Measurements from ENCODE around the gene VSTM1.
"Not testable (repeated sequence)": the region's sequence is repeated elsewhere in the genome, so short reads cannot be mapped to it uniquely, and the experiment has no call there.

The VSTM1 gene, protein sequence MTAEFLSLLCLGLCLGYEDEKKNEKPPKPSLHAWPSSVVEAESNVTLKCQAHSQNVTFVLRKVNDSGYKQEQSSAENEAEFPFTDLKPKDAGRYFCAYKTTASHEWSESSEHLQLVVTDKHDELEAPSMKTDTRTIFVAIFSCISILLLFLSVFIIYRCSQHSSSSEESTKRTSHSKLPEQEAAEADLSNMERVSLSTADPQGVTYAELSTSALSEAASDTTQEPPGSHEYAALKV

DNA sequence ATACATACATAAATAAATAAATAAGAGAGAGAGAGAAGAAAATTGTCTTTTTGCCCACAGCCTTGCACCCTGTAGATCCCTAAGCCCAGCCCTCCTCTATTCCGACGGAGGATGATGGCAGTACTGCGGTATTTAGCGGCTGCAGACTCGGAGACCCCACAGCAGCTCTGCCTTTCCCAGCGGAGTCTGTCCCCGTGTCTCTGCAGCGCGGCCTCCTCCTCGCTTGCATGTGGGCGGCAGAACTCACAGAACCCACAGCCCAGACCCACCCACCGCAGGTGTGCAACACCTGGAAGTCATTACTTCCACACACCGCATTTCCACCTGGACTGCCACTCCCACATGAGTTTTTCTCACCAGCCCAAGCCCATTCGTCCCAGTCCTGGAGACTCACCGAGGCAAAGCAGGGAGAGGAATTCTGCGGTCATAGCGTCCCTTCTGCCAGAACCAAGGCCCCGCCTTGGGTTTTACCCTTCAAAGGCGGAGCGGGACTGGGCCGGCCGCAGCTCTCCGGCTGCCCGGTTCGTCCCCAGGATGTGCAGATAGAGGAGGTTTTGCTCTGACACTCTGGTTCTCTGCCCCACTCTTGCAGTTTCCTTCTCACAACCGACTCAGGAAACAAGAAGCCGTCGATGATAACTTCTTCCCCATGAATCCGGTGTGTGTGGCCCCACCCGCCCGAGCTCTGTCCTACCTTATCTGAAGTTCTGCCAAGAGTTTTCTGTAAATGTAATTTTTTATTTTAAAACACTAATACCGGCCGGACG is at the start of gene VSTM1:
TSS of gene VSTM1 (minus strand) at position 548 of the 767 bp plus-strand sequence. CDS start at position 428, 120 bp downstream.
- FAIRE-seq = no peak

GRCh38 chr19:54109651-54110050 is 46.0 kb upstream of the VSTM1 start:
- no peak for FAIRE-seq

- FAIRE-seq = no peak
Observed at GRCh38 chr19:54108496-54108895, 44.8 kb upstream of the VSTM1 start.

- FAIRE-seq = no peak
Observed at GRCh38 chr19:54107876-54108490, 44.3 kb upstream of the VSTM1 start.

GRCh38 chr19:54106716-54107115 is 43.0 kb upstream of the VSTM1 start:
- FAIRE-seq = no peak

GRCh38 chr19:54105796-54106195 is 42.1 kb upstream of the VSTM1 start:
- FAIRE-seq = no peak

DNA sequence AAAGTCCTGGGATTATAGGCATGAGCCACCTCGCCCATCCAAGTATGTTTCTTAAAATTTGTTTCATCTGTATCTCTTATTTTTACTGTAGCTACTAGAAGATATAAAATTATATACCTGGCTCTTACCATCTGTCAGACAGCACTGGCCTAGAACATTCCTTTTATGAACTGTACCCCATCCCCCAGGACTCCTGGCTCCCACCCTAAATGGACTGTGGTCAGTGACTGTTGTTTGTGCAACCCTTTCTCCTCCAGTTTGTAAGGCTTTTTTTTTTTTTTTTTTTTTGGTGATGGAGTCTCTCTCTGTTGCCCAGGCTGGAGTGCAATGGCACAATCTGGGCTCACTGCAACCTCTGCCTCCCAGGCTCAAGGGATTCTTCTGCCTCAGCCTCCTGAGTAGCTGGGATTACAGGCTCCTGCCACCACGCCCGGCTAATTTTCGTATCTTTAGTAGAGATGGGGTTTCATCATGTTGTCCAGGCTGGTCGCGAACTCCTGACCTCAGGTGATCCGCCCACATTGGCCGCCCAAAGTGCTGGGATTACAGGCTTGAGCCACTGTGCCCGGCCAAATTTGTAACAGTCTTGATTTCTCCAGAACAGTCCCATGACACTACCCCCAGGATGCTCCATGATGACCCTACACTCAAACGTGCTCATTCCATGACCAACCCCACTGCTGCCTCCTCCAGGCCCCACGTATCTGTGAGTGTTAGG is 41.5 kb upstream of the VSTM1 start:
- FAIRE-seq = no peak

DNA sequence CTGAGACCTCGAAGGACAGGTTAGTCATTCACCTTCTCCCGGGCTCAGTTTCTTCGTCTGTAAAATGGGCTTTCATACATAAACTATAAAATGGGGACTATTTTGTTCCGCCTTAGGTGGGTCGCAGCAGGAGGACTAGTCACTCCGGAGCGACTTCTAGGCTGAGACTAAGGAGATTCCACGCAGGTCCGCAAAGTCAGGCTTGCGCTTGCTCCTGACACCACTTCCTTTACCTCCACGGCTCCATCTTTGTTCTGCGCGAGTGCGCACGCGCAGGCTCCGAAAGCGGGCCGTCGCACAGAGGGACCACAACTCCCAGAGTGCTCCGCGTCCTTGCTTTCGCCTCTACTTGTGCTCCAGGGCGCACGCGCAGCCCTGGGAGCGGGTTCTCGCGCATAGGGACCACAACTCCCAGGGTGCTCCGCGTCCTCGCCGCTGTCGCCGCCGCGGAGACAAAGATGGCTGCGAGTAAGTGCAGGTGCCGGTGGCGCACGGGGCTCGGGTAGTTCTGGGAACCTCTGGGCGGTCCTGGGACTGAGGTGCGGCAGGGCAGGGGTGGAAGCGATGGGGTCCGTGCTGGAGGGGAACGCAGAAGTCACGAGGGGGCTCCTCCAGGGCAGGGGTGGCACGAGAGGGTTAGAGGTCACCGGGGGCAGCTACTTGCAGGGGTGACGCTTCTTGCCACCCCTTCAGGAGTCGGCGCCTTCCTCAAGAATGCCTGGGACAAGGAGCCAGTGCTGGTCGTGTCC is 38.9 kb upstream of the VSTM1 start, which contains the start of gene NDUFA3:
TSS of gene NDUFA3 (plus strand) at position 435 of the 749 bp plus-strand sequence. CDS start at position 459, 24 bp downstream.
- peak; percentile 76 for FAIRE-seq

- no peak for FAIRE-seq
Observed at GRCh38 chr19:54100561-54100960, 36.9 kb upstream of the VSTM1 start, which contains the start of gene OSCAR. OSCAR (minus strand) TSS chr19:54100803; CDS start chr19:54100792, 11 bp downstream.

DNA sequence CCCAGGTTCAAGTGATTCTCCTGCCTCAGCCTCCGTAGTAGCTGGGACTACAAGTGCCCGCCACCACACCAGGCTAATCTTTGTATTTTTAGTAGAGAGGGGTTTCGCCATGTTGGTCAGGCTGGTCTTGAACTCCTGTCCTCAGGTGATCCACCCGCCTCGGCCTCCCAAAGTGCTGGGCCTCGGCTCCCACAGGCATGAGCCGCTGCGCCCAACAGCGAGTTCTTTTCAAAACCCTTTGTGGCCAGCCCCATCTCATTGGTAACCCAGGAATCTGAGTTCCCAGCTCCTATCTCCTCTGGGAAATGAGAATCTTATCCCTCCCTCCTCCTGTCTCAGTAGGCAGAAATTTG is 36.2 kb upstream of the VSTM1 start:
- not testable (repeated sequence) for FAIRE-seq

GRCh38 chr19:54099190-54099902 is 35.6 kb upstream of the VSTM1 start:
- no peak for FAIRE-seq

- FAIRE-seq = no peak
Observed at GRCh38 chr19:54096617-54097106, 33.0 kb upstream of the VSTM1 start.

- not testable (repeated sequence) for FAIRE-seq
Observed at GRCh38 chr19:54095859-54096616, 32.3 kb upstream of the VSTM1 start.

DNA sequence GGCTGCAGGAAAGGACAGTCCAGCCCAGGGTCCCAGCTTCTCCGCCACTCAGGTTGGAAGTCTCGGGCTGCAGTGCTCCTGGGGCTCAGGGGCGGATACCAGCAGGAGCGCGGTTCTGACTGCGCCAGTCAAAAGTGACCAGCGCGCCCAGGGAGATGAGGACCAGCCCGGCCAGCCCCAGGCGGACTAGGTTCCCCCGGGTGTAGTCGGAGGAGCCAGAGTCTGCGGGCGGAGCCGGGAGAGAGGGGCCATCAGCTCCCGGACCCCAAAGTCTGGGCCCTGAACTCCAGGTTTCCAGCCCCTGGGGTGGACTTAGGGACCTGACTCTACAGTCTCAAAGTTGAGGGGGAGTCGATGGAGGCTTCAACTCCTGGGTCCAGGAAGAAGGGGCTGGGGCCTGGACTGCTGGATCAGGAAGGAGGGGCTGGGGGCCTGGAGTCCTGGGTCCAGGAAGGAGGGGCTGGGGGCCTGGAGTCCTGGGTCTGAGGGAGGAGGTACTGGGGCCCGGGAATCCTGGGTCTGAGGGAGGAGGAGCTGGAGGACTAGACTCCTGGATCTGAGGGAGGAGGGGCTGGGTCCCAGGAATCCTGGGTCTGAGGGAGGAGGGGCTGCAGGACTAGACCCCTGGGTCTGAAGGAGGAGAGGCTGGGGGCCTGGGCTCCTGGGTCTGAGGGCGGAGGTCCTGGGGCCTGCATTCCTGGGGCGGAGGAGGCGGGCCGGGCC is 31.6 kb upstream of the VSTM1 start:
- no peak for FAIRE-seq

DNA sequence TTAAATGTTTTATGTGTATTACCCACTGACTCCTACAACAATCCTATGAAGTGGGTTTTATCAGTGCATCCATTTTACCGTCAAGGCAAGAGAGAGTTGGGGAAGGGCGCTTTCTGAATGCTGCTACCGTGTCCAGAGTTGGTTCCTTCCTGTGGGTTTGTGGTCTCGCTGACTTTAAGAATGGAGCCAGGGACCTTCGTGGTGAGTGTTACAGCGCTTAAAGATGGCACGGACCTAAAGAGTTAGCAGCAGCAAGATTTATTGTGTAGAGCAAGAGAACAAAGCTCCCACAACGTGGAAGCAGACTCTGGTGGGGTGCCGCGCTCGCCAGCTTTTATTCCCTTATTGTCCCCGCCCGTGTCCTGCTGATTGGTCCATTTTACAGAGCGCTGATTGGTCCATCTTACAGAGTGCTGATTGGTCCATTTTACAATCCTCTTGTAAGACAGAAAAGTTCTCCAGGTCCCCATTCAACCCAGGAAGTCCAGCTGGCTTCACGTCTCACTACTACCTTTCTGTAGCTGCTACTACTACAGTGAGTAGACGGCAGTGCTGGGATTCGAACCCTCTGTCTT is 30.8 kb upstream of the VSTM1 start:
- no peak for FAIRE-seq

GRCh38 chr19:54084410-54084809 is 20.7 kb upstream of the VSTM1 start:
- FAIRE-seq = no peak

GRCh38 chr19:54081032-54081431 is 17.3 kb upstream of the VSTM1 start, which contains the start of gene TARM1:
TARM1 (minus strand) TSS chr19:54081365; CDS start chr19:54081340, 25 bp downstream.
- FAIRE-seq = no peak

DNA sequence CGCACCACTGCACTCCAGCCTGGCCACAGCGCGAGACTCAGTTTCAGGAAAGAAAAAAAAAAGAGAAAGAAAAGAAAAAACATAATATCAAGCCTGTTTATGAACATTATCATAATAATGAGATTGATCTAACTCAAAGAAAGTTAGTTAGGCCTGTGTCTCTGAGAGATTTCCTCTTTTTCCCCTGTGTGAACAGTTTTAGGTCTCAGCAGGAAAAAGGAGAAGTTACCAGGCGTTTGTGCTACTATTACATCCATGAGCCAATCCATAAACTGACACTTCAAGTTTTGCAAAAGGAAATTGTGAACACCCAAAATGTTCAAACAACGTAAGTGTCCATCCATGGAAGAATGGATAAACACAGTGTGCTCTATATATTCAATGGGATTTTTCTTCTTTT is 13.6 kb upstream of the VSTM1 start:
- no peak for FAIRE-seq

DNA sequence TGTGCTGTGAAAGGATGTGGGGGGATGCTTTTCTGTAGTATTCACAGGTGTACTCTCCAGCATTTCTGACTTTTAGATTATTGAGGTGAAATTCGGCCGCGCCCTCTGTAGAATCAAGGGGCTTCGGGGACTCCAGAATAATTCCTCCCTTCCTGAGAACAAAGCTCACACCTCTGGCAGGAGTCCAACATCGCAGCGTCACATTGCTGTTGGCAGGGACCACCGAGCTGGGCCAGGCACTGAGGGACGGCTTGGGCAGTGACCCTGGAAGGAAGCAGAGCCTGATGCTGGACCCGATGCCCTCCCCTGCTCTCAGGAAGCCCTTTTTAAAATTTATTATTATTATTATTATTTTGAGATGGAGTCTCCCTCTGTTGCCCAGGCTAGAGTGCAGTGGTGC is 11.2 kb upstream of the VSTM1 start:
- FAIRE-seq = no peak

DNA sequence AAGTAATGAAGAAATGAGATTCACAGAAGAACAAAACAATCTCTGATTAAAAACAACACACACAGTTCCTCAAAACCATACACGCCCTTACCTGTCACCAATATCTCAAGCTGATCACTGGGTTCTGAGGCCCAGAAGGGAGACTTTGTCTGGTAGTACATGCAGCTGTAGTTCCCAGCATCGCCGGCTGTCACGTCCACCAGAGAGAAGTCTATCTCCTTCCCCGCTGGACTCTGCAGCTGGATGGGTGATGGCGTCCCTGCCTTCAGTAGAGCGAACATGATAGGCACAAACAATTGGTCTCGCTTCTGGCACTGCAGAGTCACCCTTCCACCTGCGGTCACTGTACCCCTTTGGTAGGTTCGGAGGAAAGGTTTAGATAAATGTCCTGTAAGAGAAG is 10.1 kb upstream of the VSTM1 start:
- no peak for FAIRE-seq

All from islet of Langerhans (tissue), 1 donor.